GM19467 (cell line): ENCODE results near the gene ARHGAP24.
"Not testable (repeated sequence)": the region's sequence is repeated elsewhere in the genome, so short reads cannot be mapped to it uniquely, and the experiment has no call there.

Source experiments
- ATAC-seq: cut with Tn5 transposase; IDR thresholded peaks from one replicate; pipeline ENCODE4 v1.9.1; 2021; ENCODE audit warnings: mild to moderate bottlenecking, moderate library complexity; ENCODE audit not compliant: unreplicated experiment

ARHGAP24 gene

DNA sequence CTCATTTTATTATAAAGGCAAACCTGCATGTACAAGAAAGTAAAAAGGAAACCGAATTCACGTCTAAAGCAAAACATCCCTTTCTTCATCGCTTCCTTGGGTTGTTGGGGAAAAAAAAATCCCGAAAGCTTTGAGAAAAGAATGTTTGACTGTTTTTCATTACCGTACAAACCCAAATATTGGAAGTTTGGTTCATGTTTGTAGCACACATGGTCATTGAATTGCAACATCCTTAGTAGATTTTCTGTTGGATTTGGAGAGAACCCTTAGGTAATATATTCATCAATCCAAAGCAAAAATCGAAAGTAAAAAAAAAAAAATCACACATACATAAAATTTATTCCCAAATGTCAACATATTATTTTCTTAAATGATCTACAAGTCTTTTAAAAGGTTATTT lies 464.6 kb downstream of the ARHGAP24 start:
- ATAC-seq: no peak

DNA sequence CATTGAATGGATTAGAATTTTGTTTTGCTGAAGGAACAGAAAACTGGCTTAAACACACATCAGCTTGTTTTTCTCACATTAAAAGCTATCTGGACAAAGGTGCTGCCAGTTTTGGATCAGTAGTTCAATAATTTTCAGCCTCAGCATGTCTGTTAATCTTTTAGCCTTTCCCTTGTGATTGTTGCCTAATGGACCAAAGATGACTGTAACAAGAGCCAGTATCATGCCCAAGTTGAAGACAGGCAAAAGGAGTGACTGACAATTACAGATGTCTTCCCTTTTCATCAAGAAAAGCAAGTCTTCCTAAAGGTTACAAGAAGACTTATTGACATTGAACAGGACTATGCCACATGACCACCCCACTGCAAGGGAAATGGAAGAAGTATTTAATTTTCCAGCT lies 465.2 kb downstream of the ARHGAP24 start:
- no peak for ATAC-seq

- ATAC-seq: no peak
These were observed 467.2 kb downstream of the ARHGAP24 start for GRCh38 chr4:85942107-85942506.

GRCh38 chr4:85946821-85947220 lies 471.9 kb downstream of the ARHGAP24 start:
- no peak for ATAC-seq

GRCh38 chr4:85951099-85951498 lies 476.1 kb downstream of the ARHGAP24 start:
- no peak for ATAC-seq

GRCh38 chr4:85952528-85952927 lies 477.6 kb downstream of the ARHGAP24 start:
- ATAC-seq: no peak

- ATAC-seq: no peak
These were observed 478.2 kb downstream of the ARHGAP24 start for GRCh38 chr4:85952972-85953650.

DNA sequence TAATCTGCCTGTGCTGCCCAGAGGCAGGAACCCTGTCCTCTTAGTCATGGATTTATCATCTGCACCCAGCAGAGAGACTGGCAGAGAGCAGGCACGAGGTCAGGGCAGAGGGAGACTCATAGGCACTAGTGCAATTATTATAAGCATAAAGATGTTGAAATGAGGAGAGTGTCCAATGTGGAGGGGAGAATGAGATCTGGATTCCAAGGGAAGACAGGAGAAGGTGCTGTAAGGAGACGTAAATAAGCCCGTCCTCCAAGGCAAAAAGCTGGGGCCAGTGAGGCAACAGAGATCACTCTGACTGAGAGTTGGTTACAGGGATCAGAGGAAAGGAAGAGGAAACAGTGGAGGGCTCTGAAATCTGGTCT lies 478.7 kb downstream of the ARHGAP24 start:
- ATAC-seq: no peak

- no peak for ATAC-seq
These were observed 480.8 kb downstream of the ARHGAP24 start for GRCh38 chr4:85955620-85956292.

DNA sequence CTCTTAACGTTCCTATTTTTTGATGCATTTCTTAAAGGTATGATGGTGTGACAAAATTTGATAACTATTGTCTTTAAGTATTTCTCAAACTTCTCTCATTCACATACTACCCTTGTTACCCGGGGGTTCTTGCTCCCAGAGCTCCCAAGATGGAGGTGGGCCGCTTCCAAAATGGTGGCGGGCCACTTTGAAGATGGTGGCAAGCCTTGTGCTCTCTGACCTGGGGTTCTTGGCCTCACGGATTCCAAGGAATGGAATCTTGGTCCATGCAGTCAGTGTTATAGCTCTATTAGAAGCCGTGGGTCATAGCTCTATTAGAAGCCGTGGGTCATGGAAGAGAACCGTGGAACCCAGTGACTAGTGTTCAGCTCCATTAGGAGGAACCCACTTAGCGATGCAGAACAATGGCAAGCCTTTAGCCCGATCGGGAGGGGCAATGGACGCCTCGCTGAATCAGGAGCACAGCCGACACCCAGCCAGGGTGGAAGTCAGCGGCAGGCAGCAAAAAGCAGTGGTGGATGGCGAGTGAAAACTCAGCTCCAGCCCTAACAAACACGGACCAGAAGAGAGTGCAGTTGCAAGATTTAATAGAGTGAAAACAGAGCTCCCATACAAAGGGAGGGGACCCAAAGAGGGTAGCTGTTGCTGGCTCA lies 481.5 kb downstream of the ARHGAP24 start:
- no peak for ATAC-seq

- ATAC-seq: no peak
These were observed 486.9 kb downstream of the ARHGAP24 start for GRCh38 chr4:85961887-85962286.

GRCh38 chr4:85963231-85963630 lies 488.3 kb downstream of the ARHGAP24 start:
- ATAC-seq: no peak

DNA sequence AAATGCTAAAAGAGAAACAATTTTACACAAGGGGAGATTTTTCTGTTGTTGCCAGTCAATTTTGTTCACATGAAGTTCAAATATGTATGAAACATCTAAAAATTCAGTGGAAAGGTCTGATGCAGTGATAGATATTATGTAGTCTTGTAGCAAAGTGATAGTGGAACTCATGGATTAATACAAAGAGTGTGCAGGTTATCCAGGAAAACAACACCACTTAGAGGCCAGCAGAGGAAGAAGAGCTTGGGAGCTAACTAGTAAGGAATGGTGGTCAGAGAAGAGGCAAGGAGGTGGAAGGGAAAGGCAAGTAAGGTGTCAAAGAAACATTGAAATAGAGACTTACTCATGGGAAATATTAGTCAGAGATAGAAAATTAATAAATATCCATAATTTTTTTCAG lies 489.3 kb downstream of the ARHGAP24 start:
- no peak for ATAC-seq

DNA sequence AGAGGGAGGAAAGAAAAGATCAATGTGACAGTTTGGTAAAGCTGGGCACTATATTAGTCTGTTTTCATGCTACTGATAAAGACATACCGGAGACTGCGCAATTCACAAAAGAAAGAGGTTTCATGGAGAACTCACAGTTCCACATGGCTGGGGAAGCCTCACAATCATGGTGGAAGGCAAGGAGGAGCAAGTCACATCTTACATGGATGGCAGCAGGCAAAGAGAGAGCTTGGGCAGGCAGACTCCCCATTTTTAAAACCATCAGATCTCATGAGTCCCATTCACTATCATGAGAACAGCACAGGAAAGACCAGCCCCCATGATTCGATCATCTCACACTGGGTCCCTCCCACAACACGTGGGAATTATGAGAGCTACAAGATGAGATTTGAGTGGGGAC lies 490.1 kb downstream of the ARHGAP24 start:
- ATAC-seq: not testable (repeated sequence)

- no peak for ATAC-seq
These were observed 490.6 kb downstream of the ARHGAP24 start for GRCh38 chr4:85965529-85965928.

DNA sequence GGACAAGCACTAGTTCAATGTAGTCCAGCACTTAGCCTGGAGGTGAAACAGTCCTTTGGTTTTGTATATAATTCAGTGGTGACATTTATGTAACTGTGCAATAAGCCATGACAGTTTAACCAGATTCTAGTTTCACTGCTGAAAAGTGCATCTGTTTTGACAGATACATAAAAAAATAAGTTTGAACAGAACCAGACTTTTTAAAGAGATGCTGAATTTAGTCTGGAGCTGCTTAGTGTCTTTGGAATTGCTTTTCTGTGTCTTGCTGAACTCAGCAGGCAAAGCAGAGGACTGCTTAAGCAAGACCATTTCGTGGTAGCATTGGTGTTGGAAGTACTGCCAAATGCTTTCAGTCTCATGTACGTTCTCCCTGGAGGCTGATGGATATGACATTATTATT lies 491.4 kb downstream of the ARHGAP24 start:
- ATAC-seq: no peak

GRCh38 chr4:85967872-85968271 lies 492.9 kb downstream of the ARHGAP24 start:
- no peak for ATAC-seq

- peak; percentile 68 for ATAC-seq
These were observed 494.2 kb downstream of the ARHGAP24 start for GRCh38 chr4:85968945-85969819.

- ATAC-seq: no peak
These were observed 495.6 kb downstream of the ARHGAP24 start for GRCh38 chr4:85970535-85970934.

DNA sequence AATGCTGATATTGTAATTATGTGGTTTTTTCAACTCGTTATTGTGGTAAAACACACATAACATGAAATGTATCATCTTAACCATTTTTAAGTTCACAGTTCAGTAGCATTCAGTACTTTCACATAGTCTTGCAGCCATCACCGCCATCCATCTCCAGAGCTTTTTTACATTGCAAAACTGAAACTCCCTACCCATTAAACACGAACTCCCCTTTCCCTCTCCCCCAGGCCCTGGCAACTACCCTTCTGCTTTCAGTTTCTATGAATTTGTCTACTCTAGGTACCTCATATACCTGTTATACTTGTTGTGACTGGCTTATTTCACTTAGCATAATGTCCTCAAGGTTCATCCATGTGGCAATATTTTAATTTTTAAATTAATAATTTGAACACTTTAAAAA lies 504.3 kb downstream of the ARHGAP24 start:
- ATAC-seq: peak; percentile 98

DNA sequence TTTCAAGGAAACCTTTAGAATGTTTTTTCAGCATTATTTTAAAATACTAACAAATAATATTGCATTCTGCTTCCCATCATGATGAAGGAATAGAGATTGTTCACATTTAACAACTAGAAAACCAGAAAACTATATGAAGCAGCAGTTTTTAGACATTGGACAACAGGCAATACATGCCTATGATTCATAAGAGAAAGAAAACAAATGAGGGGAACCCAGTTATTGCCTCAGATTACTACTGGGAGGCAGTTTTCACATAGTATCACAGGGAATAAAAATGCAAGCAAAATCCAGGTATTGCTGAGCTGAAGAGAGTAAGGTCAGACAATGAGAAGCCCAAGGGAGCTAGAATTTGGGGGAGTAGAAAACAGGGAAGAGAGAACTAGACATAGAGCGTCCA lies 511.3 kb downstream of the ARHGAP24 start:
- ATAC-seq: no peak
